ENCODE data around the gene NDFIP1.
"Not testable (repeated sequence)": the region's sequence is repeated elsewhere in the genome, so short reads cannot be mapped to it uniquely, and the experiment has no call there.

NDFIP1 gene

GRCh38 chr5:142154449-142154841, 45.9 kb downstream of the NDFIP1 start:
- not testable (repeated sequence) for DNase-seq (ENCODE audit: low read depth)

GRCh38 chr5:142156839-142157463, 48.4 kb downstream of the NDFIP1 start:
- no peak for DNase-seq (ENCODE audit: low read depth)

GRCh38 chr5:142159354-142159753, 50.8 kb downstream of the NDFIP1 start:
- no peak for DNase-seq (ENCODE audit: low read depth)

GRCh38 chr5:142164315-142164714, 55.7 kb downstream of the NDFIP1 start:
- no peak for DNase-seq (ENCODE audit: low read depth)

- DNase-seq (ENCODE audit: low read depth) = no peak
These were observed 58.2 kb downstream of the NDFIP1 start for GRCh38 chr5:142166754-142167153.

- no peak for DNase-seq (ENCODE audit: low read depth)
These were observed 58.9 kb downstream of the NDFIP1 start for GRCh38 chr5:142167458-142167857.

GRCh38 chr5:142168365-142168764, 59.8 kb downstream of the NDFIP1 start:
- no peak for DNase-seq (ENCODE audit: low read depth)

GRCh38 chr5:142170254-142170953, 61.8 kb downstream of the NDFIP1 start:
- DNase-seq (ENCODE audit: low read depth) = no peak

- no peak for DNase-seq (ENCODE audit: low read depth)
These were observed 62.7 kb downstream of the NDFIP1 start for GRCh38 chr5:142171270-142171669.

GRCh38 chr5:142175039-142175438, 66.5 kb downstream of the NDFIP1 start:
- DNase-seq (ENCODE audit: low read depth) = no peak

GRCh38 chr5:142175461-142176142, 67.0 kb downstream of the NDFIP1 start:
- no peak for DNase-seq (ENCODE audit: low read depth)

GRCh38 chr5:142176255-142176654, 67.7 kb downstream of the NDFIP1 start:
- no peak for DNase-seq (ENCODE audit: low read depth)

GRCh38 chr5:142178651-142179050, 70.1 kb downstream of the NDFIP1 start:
- no peak for DNase-seq (ENCODE audit: low read depth)

GRCh38 chr5:142179776-142180387, 71.3 kb downstream of the NDFIP1 start:
- DNase-seq (ENCODE audit: low read depth) = no peak

- DNase-seq (ENCODE audit: low read depth) = no peak
These were observed 72.5 kb downstream of the NDFIP1 start for GRCh38 chr5:142181096-142181495.

GRCh38 chr5:142181547-142182163, 73.1 kb downstream of the NDFIP1 start:
- no peak for DNase-seq (ENCODE audit: low read depth)

GRCh38 chr5:142182840-142183239, 74.3 kb downstream of the NDFIP1 start:
- DNase-seq (ENCODE audit: low read depth) = no peak

GRCh38 chr5:142183561-142183960, 75.0 kb downstream of the NDFIP1 start:
- no peak for DNase-seq (ENCODE audit: low read depth)

GRCh38 chr5:142184988-142185387, 76.4 kb downstream of the NDFIP1 start:
- DNase-seq (ENCODE audit: low read depth) = no peak

GRCh38 chr5:142186514-142186856, 77.9 kb downstream of the NDFIP1 start:
- DNase-seq (ENCODE audit: low read depth) = no peak

- DNase-seq (ENCODE audit: low read depth) = no peak
These were observed 78.4 kb downstream of the NDFIP1 start for GRCh38 chr5:142186857-142187594.

GRCh38 chr5:142188691-142189090, 80.1 kb downstream of the NDFIP1 start:
- not testable (repeated sequence) for DNase-seq (ENCODE audit: low read depth)

All from fibroblast of the conjunctiva (primary cell).